HepG2 (cell line): Measurements from ENCODE around the gene TAF4B. TPM values are rescaled to one million over a fixed set of nuclear protein-coding genes. Genes with fewer than 3 reads are reported as not detected.

ENCODE experiments used
- ATAC-seq: fragments of 200-7000 bp; cut with Tn5 transposase; 3 replicates; pipeline ENCODE4 v1.9.1; 2020; ENCODE audit warnings: mild to moderate bottlenecking, moderate library complexity
- BruUV-seq: library from RNA; stranded (reverse); fragments of 400-500 nt; replicated peaks from 2 replicates; lab custom pipeline; 2021; lab: Mats Ljungman, UMichigan
- CTCF ChIA-PET: fragments of 300-600 bp; formaldehyde crosslinking; extraction: SDS; loops from one replicate; lab custom pipeline; 2021; ENCODE audit warnings: low total read pairs, inconsistent platforms, low intra/inter-chr PET ratio; lab: Yijun Ruan, JAX
- POLR2A ChIA-PET: fragments of 350-600 bp; sonication (Branson Sonifier 250); formaldehyde crosslinking; loops from one replicate; lab custom pipeline; 2020; ENCODE audit warnings: antibody characterized with exemption, inconsistent platforms; lab: Yijun Ruan, JAX
- DNase-seq: peaks from one replicate; pipeline ENCODE4 v3.0.0-alpha.2; 2015; ENCODE audit warnings: low spot score
- FAIRE-seq: peaks from 3 replicates; lab custom pipeline; 2011; peaks lifted over from hg19 to GRCh38; lab: Jason Lieb, UNC
- H2AFZ ChIP-seq: one replicate; pipeline ENCODE4 v1.6.1; 2011; ENCODE audit warnings: low read length, inconsistent platforms
- H3K27ac ChIP-seq: fragments of 300-600 bp; 3 replicates; pipeline ENCODE4 v1.8.0; 2011; ENCODE audit warnings: mixed run types, mild to moderate bottlenecking, mixed read lengths, low read length, inconsistent platforms; ENCODE audit not compliant: insufficient read depth; ENCODE audit errors: extremely low read length
- H3K27me3 ChIP-seq, 2 experiments: fragments of 200-600 bp in 1 of 2; 2 replicates in 1 of 2; 3 replicates in 1 of 2; pipeline versions ENCODE4 v1.6.0 to v1.8.0; 2011; ENCODE audit warnings: low read length in 2 of 2, mild to moderate bottlenecking in 2 of 2, moderate library complexity in 2 of 2, inconsistent platforms in 1 of 2; ENCODE audit not compliant: insufficient read depth in 2 of 2, control insufficient read depth in 1 of 2
- H3K36me3 ChIP-seq, 2 experiments: fragments of 200-600 bp in 1 of 2; replicated peaks in 1 of 2; 2 replicates in 1 of 2; 3 replicates in 1 of 2; pipeline versions ENCODE4 v1.5.1 to v1.8.0; 2011; ENCODE audit warnings: low read length in 2 of 2, inconsistent platforms in 1 of 2; ENCODE audit not compliant: insufficient read depth in 2 of 2, control insufficient read depth in 1 of 2
- H3K4me1 ChIP-seq: 2 replicates; pipeline ENCODE4 v1.5.1; 2012; ENCODE audit warnings: low read length, inconsistent platforms; ENCODE audit not compliant: insufficient read depth
- H3K4me2 ChIP-seq: 2 replicates; pipeline ENCODE4 v1.6.0; 2011; ENCODE audit warnings: low read depth, low read length, inconsistent platforms
- H3K4me3 ChIP-seq, 3 experiments: fragments of 200-600 bp in 1 of 3; sonication (generic), shearing (Covaris generic) in 1 of 3; replicated peaks in 1 of 3; 2 replicates each; pipeline ENCODE4 v1.5.1; 2011 to 2016; ENCODE audit warnings: low read length in 3 of 3, inconsistent platforms in 2 of 3, low read depth in 2 of 3, mild to moderate bottlenecking in 2 of 3, control low read depth in 1 of 3, mixed read lengths in 1 of 3; ENCODE audit not compliant: insufficient read depth in 1 of 3
- H3K79me2 ChIP-seq: one replicate; pipeline ENCODE4 v1.6.1; 2011; ENCODE audit warnings: low read length, inconsistent platforms; ENCODE audit not compliant: insufficient read depth
- H3K9ac ChIP-seq: 2 replicates; pipeline ENCODE4 v1.6.0; 2011; ENCODE audit warnings: mild to moderate bottlenecking, low read depth, low read length, inconsistent platforms; ENCODE audit not compliant: insufficient read depth
- H3K9me3 ChIP-seq: 2 replicates; pipeline ENCODE4 v1.5.1; 2012; ENCODE audit warnings: mild to moderate bottlenecking, low read length
- H4K20me1 ChIP-seq: 2 replicates; pipeline ENCODE4 v1.6.0; 2011; ENCODE audit warnings: inconsistent platforms, mild to moderate bottlenecking, low read length, moderate library complexity; ENCODE audit not compliant: insufficient read depth
- ADNP ChIP-seq: sonication (generic); formaldehyde crosslinking; IDR thresholded peaks from 2 replicates; pipeline ENCODE4 v1.4.0; 2020; ENCODE audit warnings: missing genetic modification reagents
- ELK4 ChIP-seq: sonication (generic); formaldehyde crosslinking; IDR thresholded peaks from 2 replicates; pipeline ENCODE4 v1.9.0; 2021; ENCODE audit warnings: missing genetic modification reagents, borderline replicate concordance
- KAT7 ChIP-seq: IDR thresholded peaks from 2 replicates; pipeline ENCODE4 v1.6.1; 2018; ENCODE audit warnings: borderline replicate concordance, missing compliant biosample characterization
- REXO4 ChIP-seq: sonication (generic); formaldehyde crosslinking; IDR thresholded peaks from 2 replicates; pipeline ENCODE4 v1.8.0; 2022; ENCODE audit warnings: missing genetic modification reagents, mild to moderate bottlenecking, borderline replicate concordance
- SALL1 ChIP-seq: sonication (generic); formaldehyde crosslinking; IDR thresholded peaks from 2 replicates; pipeline ENCODE4 v1.8.0; 2022; ENCODE audit warnings: mild to moderate bottlenecking, missing genetic modification reagents
- SIN3A ChIP-seq: IDR thresholded peaks from 2 replicates; pipeline ENCODE4 v1.6.1; 2011; ENCODE audit warnings: low read depth, mild to moderate bottlenecking, control low read depth, low read length, borderline replicate concordance
- SOX6 ChIP-seq, 2 experiments: fragments of 450-650 bp in 1 of 2; sonication (generic) in 1 of 2; formaldehyde crosslinking in 1 of 2; IDR thresholded peaks; 2 replicates each; pipeline versions ENCODE4 v1.4.0 to v1.6.1; 2017 to 2020; ENCODE audit warnings: antibody characterized with exemption in 1 of 2, mild to moderate bottlenecking in 1 of 2, missing genetic modification reagents in 1 of 2
- TBX2 ChIP-seq: sonication (generic); formaldehyde crosslinking; IDR thresholded peaks from 2 replicates; pipeline ENCODE4 v1.5.0; 2020; ENCODE audit warnings: missing genetic modification reagents, mild to moderate bottlenecking, borderline replicate concordance
- ZBTB38 ChIP-seq: sonication (generic); formaldehyde crosslinking; IDR thresholded peaks from 2 replicates; pipeline ENCODE4 v1.5.1; 2020; ENCODE audit warnings: mild to moderate bottlenecking, missing genetic modification reagents
- ZHX2 ChIP-seq, 2 experiments: sonication (generic) in 1 of 2; formaldehyde crosslinking in 1 of 2; IDR thresholded peaks; 2 replicates each; pipeline versions ENCODE4 v1.6.1 to v1.9.0; 2014 to 2022; ENCODE audit warnings: antibody characterized with exemption in 1 of 2, borderline replicate concordance in 1 of 2, inconsistent platforms in 1 of 2, low read depth in 1 of 2, missing genetic modification reagents in 1 of 2
- ZSCAN21 ChIP-seq: sonication (generic); formaldehyde crosslinking; IDR thresholded peaks from 2 replicates; pipeline ENCODE4 v1.8.0; 2022; ENCODE audit warnings: mild to moderate bottlenecking, missing genetic modification reagents, moderate library complexity, borderline replicate concordance
- WGBS: methylation state at CpG from one replicate; pipeline ENCODE4 v1.1.6; 2017; ENCODE audit warnings: low lambda C conversion rate; 5-methylcytosine and 5-hydroxymethylcytosine counted together
- in situ Hi-C: cut with HindIII; loops from 2 replicates; pipeline ENCODE4 v1.10.0; 2017; ENCODE audit warnings: low pct_unique_long_range_greater_than_20kb; ENCODE audit not compliant: extremely low pct_ligation_motif_present
- intact Hi-C: fragments of 100-400 bp; cut with micrococcal nuclease; formaldehyde crosslinking; loops from one replicate; pipeline ENCODE4 v1.10.0; 2022; ENCODE audit not compliant: unreplicated experiment
- polyA plus RNA-seq, 8 experiments: library from polyadenylated mRNA; depleted of rRNA in 3 of 8; stranded (reverse) in 7 of 8; unstranded in 1 of 8; fragments of >200 nt; fragmentation: Illumina TruSeq in 4 of 8; extraction: Trizol in 4 of 8; gene quantifications; 2 replicates each; pipeline versions ENCODE4 v1.2.1 to v1.2.3, GENCODE V29; 2011 to 2016; ENCODE audit warnings: low read depth in 4 of 8, missing spikeins in 1 of 8, mixed read lengths in 1 of 8; ENCODE audit not compliant: insufficient read depth in 1 of 8
- total RNA-seq, 5 experiments: library from RNA; depleted of rRNA; stranded (reverse); fragments of >200 nt; fragmentation: Illumina TruSeq; extraction: Trizol; gene quantifications; 2 replicates each; pipeline ENCODE4 v1.2.3, GENCODE V29; 2016; ENCODE audit warnings: low read depth in 1 of 5
- TF ChIP-seq, protein P1 (sequence below): sonication (generic); formaldehyde crosslinking; IDR thresholded peaks from 2 replicates; pipeline ENCODE4 v1.4.0; 2020; ENCODE audit warnings: missing genetic modification reagents

TAF4B gene
- total and polyA plus RNA-seq, 2 of the 13 experiments (the other 11 are each of a cell fraction or from before 2014, with no cell fraction given) = 2.2 to 3.8 TPM

DNA sequence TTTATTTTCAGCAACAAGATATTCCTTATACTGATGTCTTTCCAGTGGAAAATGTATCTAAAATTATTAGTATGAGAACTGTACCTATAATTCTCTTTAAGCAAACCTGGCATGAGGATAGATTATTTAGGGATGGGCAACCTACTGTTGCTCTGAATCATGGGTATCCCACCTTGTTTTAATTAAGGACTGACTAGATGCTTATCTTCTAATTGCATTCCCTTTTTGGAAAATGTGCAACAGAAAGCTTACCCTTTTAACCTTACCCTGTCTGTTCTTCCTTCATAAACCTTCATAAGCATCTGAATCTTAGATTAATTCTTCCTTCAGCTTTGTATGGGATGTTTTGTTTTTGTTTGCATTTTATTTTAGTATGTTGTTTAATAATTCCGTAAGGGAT lies 110.3 kb downstream of the TAF4B start:
- Histone ChIP-seq H4K20me1 (no peaks in the 10 kb centered on the region), H3K79me2 (no peaks in the 10 kb centered on the region), H3K9ac (no peak overlapping the region), H3K4me3 (no peak overlapping the region), H3K4me1 (no peaks in the 10 kb centered on the region), H3K4me2 (no peak overlapping the region), H3K9me3 (no peaks in the 10 kb centered on the region), H3K36me3 (no peaks in the 10 kb centered on the region), H3K27me3 (no peaks in the 10 kb centered on the region; a peak in 1 of 5 replicates), H2AFZ (no peak overlapping the region), H3K27ac (no peak overlapping the region)
- 44% methylated on average over 1 of the region's 1 CpG for WGBS
- BruUV-seq = no TSS peak
- FAIRE-seq (no peak), DNase-seq (no peak), ATAC-seq (no peak)
- intact Hi-C loops = no loop called here
- ChIA-PET CTCF (interaction anchor here (1.8 kb wide), 1 partner anchor 30 kb away, joined by 8 read pairs; no protein-coding TSS in a partner anchor), POLR2A (no interaction called here)
- in situ Hi-C loops = no loop called here
- TF ChIP-seq TBX2 (CRISPR knock-in tag) (no peak), ADNP (CRISPR knock-in tag) (no peak), ELK4 (CRISPR knock-in tag) (no peak), REXO4 (CRISPR knock-in tag) (no peak), SOX6 (IDR thresholded peaks at IDR 0.05) (no peak), SOX6 (CRISPR knock-in tag; IDR thresholded peaks at IDR 0.05) (no peak), SIN3A (no peak), ZSCAN21 (CRISPR knock-in tag) (no peak), ZBTB38 (no peak), KAT7 (CRISPR knock-in tag) (no peak), ZHX2 (IDR thresholded peaks at IDR 0.05; ENCODE audit: low read depth) (no peak), ZHX2 (CRISPR knock-in tag; IDR thresholded peaks at IDR 0.05; ENCODE audit: borderline replicate concordance) (no peak), SALL1 (no peak)
- TF ChIP-seq, protein P1, sequence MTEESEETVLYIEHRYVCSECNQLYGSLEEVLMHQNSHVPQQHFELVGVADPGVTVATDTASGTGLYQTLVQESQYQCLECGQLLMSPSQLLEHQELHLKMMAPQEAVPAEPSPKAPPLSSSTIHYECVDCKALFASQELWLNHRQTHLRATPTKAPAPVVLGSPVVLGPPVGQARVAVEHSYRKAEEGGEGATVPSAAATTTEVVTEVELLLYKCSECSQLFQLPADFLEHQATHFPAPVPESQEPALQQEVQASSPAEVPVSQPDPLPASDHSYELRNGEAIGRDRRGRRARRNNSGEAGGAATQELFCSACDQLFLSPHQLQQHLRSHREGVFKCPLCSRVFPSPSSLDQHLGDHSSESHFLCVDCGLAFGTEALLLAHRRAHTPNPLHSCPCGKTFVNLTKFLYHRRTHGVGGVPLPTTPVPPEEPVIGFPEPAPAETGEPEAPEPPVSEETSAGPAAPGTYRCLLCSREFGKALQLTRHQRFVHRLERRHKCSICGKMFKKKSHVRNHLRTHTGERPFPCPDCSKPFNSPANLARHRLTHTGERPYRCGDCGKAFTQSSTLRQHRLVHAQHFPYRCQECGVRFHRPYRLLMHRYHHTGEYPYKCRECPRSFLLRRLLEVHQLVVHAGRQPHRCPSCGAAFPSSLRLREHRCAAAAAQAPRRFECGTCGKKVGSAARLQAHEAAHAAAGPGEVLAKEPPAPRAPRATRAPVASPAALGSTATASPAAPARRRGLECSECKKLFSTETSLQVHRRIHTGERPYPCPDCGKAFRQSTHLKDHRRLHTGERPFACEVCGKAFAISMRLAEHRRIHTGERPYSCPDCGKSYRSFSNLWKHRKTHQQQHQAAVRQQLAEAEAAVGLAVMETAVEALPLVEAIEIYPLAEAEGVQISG (CRISPR knock-in tag) = no peak
